Kidney epithelial cell (primary cell): ENCODE measurements around the gene CUL9. TPM values are rescaled to one million over a fixed set of nuclear protein-coding genes. Genes with fewer than 3 reads are reported as not detected.

Experiments
- DNase-seq: peaks from one replicate; pipeline ENCODE4 v3.0.0-alpha.2; 2010; ENCODE audit warnings: low read depth
- H3K27me3 ChIP-seq: 2 replicates; pipeline ENCODE4 v1.6.0; 2011; ENCODE audit warnings: low read length; ENCODE audit not compliant: control insufficient read depth, insufficient read depth
- H3K36me3 ChIP-seq: 2 replicates; pipeline ENCODE4 v1.5.1; 2011; ENCODE audit warnings: low read length; ENCODE audit not compliant: control insufficient read depth, insufficient read depth
- H3K4me3 ChIP-seq: 2 replicates; pipeline ENCODE4 v1.5.1; 2011; ENCODE audit warnings: low read depth, mild to moderate bottlenecking, control low read depth, low read length
- CTCF ChIP-seq: IDR thresholded peaks from 2 replicates; pipeline ENCODE4 v1.5.1; 2011; ENCODE audit warnings: mild to moderate bottlenecking, moderate library complexity, low read length, control low read depth, inconsistent platforms; ENCODE audit not compliant: insufficient read depth, poor library complexity, severe bottlenecking
- total RNA-seq: library from RNA; depleted of rRNA; stranded (reverse); fragments of >200 nt; gene quantifications from 2 replicates; pipeline ENCODE4 v1.2.3, GENCODE V29; 2015

CUL9 gene
- total RNA-seq, 1 donor from 2014 or later, result 41.1 TPM

GRCh38 chr6:43217351-43217750 is 35.4 kb downstream of the CUL9 start:
- no peak for DNase-seq
- no peak for TF ChIP-seq CTCF
- Histone ChIP-seq H3K4me3 (no peak overlapping the region), H3K36me3 (peaks cover 3% of the 10 kb centered on the region), H3K27me3 (no peaks in the 10 kb centered on the region)

GRCh38 chr6:43219119-43219518 is 37.1 kb downstream of the CUL9 start:
- no peaks in the 10 kb centered on the region for H3K27me3 ChIP-seq
- peaks cover 5% of the 10 kb centered on the region for H3K36me3 ChIP-seq
- TF ChIP-seq CTCF, result no peak
- DNase-seq, result no peak
- H3K4me3 ChIP-seq, result no peak overlapping the region

GRCh38 chr6:43219814-43220213 is 37.8 kb downstream of the CUL9 start:
- peaks cover 5% of the 10 kb centered on the region for H3K36me3 ChIP-seq
- DNase-seq, result no peak
- no peak for TF ChIP-seq CTCF
- H3K27me3 ChIP-seq, result no peaks in the 10 kb centered on the region
- H3K4me3 ChIP-seq, result no peak overlapping the region

GRCh38 chr6:43220439-43220951 is 38.5 kb downstream of the CUL9 start:
- Histone ChIP-seq H3K36me3 (peaks cover 5% of the 10 kb centered on the region), H3K4me3 (no peak overlapping the region)
- TF ChIP-seq CTCF, result no peak

GRCh38 chr6:43221046-43221972 is 39.3 kb downstream of the CUL9 start:
- no peak overlapping the region for H3K4me3 ChIP-seq
- no peaks in the 10 kb centered on the region for H3K27me3 ChIP-seq
- no peak for DNase-seq
- no peak for TF ChIP-seq CTCF
- H3K36me3 ChIP-seq, result peaks cover 4% of the 10 kb centered on the region

More at GRCh38 chr6:43220439-43220951, 38.5 kb downstream of the CUL9 start:
- no peak for DNase-seq
- H3K27me3 ChIP-seq, result no peaks in the 10 kb centered on the region
